Measurements from ENCODE around the gene OSBPL3. TPM values are rescaled to one million over a fixed set of nuclear protein-coding genes. Genes with fewer than 3 reads are reported as not detected.

Gene OSBPL3
- total RNA-seq, 1 donor from 2014 or later = 9.7 TPM

DNA sequence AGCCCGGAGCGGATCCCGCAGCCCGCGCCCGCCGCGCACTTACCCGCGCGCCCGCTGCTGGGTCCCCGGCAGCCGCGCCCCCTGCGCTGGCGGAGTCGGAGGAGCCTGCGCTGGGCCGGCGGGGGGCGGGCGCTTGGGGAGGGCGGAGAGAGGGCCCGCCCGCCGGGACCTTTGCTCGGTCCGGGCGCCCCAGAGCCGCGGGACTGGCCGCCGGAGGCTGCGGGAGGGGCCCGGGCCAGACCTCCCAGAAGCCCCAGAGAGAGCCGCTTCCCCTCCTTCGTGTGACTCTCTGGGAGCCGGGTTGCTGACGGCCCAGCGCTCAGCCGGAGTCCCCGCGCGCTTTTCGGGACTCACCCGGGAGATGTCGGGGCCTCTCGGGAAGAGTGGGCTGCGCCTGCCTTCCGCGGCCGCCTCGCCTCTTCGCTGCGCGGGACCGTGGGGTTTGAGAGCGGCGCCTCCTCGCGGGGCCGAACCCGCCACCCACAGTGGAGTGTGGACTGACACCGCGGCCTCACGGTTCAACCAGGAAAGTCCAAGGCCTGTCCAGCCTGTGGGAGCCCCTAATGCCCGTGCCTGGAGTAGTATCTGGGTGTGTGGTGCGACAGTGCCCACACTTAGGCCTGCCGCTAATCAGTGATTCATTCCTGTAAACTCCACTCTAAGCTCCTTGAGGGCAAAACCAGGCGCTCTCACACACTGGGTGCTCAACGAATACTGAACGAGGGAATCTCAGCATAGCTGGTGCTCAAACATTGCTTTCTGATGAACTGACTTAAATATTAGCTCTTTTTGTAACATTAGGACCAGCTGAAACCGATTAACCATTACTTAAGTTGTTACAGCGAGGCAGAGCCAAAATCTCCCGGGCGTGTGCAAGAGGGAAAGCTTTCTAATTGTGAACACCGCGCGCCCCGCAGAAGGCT, 222.4 kb downstream of the OSBPL3 start, which contains the start of gene GSDME:
Gene GSDME, minus strand, starts transcription at position 112 of the 923 bp plus-strand sequence. CDS start 7,690 bp downstream, outside the sequence.
- DNase-seq = no peak

DNA sequence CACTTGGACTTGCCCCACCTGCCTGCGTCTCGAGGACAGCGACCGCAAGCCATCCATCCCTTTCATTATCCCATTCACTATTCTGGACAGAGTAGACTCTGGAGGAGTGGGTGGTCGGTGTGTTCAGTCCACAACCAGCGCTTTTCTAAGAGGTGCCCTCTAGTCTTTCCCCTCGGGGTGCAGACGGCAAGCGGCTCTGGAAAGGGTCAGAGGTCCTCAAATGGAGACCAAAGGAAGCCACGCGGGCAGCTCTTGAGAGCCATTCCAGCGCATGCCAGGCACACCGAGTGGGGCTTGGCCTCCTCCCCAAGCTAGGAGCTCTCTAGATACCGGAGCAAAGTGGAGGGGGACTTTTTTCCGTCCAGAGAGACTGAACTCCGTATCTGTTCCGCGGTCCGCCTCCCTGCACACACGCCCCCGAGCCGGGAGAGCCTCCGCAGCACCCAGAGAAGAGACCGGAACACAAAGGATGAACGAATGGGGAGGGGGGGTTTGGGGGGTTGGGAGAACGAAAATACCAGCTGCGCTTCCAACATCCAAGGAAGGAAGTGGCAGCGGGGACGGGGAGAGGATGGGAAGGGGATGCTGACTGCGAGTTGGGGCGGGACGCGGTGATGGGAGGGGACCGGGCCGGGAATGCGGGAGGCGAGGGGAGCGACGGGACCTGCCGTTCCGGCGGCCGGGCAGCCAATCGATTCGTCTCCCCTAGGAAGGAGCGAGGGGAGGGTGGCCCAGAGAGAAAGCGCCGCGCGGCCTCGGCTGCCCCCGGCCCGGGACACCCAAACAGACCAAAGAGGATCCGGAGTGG, 223.2 kb downstream of the OSBPL3 start:
- no peak for DNase-seq

DNA sequence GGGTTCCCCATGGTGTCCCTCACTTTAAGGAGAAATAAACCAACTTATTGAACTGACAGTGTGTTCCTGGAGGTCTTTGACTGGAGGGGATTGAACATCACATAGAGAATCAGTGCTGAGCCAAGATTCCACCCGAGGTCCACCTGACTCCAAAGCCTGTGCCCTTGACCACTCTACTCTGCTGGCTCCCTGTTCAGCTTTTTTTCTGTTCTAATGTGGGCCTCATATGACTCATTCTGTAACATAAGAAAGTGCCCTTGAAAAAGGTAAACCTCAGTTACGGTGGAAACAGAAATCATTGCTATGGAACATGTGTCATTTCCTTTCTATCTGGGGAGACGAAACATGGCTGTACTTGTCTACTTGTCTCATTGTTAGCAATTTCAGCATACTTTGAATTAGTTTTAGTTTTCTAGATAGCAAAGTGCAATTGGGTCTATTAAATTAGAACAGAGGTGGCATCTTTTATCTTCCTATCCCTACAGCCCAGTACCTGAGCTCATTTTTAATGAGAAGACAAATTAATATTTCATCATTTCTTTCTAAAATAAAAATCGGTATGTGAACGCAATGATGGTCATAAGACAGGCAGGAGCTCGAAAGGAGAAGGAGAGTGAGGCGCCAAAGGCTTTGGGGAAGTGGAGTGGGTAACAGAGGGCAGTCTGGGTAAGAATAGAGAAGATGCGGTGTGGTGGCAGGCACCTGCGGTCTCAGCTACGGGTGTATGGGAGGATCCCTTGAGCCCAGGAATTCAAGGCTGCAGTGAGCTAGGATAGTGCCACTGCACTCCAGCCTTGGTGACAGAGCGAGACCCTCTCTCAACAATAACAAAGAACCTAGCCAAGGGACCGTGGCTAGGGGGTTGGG, 224.2 kb downstream of the OSBPL3 start:
- no peak for DNase-seq

DNA sequence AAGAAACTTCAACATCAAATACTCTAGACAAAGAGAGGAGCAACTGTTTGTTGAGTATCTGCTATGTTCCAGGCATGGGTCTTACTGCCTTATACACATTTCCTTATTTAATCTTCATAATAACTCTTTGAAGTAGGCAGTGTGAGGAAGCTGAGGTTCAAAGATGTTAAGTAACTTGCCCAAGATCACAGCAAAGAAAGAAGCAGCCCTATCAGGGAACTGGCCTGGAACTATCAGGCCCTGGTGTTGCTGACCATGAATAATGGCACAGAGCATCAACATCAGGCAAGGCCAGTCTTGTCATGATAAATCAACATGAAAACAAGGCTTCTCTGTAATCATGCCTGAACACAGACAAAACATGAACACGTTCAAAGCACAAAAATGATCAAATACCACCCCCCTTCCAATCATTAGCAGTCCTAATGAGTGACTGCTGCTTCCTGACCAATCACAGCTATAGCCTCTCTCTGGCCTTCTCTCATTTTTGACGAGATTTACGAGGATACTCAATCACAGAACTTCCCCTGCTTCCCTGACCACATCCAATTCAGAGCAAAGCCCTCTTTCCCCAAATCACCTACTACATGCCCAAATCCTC, 225.0 kb downstream of the OSBPL3 start:
- no peak for DNase-seq

DNA sequence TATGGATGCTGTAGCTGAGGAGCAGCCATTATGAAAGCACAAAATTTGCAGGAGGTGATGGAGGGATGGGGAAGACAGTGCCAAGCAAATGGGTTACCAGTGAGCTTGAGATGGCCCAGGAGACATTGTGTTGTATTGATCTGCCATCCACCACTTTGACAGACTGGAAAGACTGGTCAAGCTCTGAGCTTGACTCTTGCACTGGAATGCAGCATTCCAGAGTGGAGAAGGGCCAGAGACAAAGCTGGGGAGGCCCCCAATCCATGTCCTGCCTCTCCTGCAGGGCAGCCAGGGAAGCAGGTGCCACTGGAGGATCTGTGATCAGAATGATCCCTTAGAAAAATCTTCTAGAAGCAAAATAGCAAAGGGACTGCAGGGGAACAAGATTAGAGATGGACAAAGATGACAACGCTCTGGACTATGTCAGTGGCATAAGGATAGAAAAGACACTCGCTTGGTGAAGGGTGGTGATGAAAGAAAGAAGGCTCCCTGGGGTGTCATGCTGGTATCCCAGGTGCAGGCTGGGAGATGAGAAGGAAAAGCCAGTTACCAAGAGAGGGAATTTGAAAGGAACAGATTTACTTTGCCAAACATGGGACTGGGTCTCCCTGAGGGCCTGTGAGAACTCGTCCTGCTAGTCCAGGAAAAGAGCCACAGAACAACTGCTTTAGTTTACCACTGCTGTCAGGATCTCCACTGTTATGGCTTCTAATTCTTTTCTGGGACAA, 227.7 kb downstream of the OSBPL3 start:
- DNase-seq = no peak

DNA sequence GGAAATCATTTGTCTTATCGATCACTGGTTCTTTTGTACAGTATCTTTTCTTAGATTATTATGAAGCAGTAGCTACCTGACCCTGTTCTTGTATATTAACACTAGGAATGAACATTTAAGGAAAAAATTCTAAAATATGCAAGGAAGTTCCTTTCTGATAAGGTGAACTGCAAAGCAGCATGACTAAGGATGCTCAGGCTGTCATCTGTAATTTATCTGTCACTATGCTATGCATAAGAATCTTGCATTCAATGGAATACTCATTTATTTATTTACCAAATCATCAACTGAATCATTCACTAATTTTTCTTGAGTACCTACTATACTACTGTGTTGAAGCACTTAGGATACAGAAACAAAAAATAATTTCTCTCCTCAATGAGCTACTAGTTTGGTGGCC, 228.5 kb downstream of the OSBPL3 start:
- DNase-seq = no peak

DNA sequence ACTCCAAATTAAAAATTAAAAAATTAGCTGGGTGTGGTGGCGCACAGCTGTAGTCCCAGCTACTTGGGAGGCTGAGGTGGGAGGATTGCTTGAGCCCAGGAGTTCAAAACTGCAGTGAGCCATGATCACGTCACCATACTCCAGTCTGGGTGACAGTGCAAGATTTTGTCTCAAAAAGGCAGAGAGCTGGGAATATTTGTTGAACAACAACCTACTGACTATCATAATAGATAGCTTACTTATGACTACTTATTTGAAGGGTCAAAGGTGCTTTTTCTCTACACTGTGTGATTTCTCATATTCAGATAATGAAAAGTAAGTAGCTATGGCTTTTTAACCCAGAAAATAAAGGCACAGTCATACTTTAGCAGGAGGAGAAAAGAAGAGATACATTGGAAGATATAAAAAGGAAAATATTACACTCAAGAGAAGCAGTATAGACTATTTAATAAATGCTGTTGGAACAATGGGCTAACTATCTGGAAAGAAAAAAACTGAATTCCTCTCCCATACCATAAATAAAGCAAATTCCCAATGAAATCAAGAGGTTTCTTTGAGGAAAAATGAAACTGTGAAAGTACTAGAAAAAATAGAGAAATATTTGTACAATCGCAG, 229.4 kb downstream of the OSBPL3 start:
- no peak for DNase-seq

DNA sequence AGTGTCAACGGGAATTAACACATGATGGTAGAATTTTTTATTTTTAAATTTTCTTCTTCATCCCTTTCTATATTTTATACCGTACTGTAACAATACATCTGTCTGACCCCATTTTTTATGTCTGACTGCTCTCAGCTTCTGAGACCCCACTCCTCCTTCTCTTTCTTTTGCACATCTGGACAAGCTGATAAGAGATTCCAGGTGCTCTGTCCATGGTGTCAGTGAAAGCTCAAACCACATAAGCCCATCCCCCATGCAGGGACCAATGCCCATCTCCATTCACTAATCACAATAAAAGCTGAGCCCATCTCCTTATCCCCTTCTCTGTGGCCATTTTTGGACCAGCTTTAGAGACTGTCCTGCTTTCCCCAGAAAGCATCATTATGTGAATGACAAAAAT, 231.5 kb downstream of the OSBPL3 start:
- DNase-seq = no peak

Other genes starting within 250 kb of the OSBPL3 start
- gene GSDME, start 222.7 kb downstream of the OSBPL3 start, total RNA-seq = 6.9 TPM
- gene CYCS, start 145.1 kb upstream of the OSBPL3 start, total RNA-seq = 34.0 TPM
- gene NPVF, start 248.3 kb upstream of the OSBPL3 start, total RNA-seq = not detected

Data from skin of body (tissue), 2 donors.